DND-41 (cell line): ENCODE results near the gene SDHB.

ENCODE experiments used
- EZH2 ChIP-seq: IDR thresholded peaks from 3 replicates; pipeline ENCODE4 v1.6.1; 2012; ENCODE audit warnings: borderline replicate concordance, low read depth, mild to moderate bottlenecking, moderate library complexity, low read length, inconsistent platforms; ENCODE audit not compliant: severe bottlenecking
- TF ChIP-seq, protein P1 (sequence below): IDR thresholded peaks from 2 replicates; pipeline ENCODE4 v1.5.1; 2012; ENCODE audit warnings: borderline replicate concordance, low read length, moderate library complexity, mild to moderate bottlenecking; ENCODE audit not compliant: poor library complexity, severe bottlenecking; ENCODE audit errors: extremely low read depth

DNA sequence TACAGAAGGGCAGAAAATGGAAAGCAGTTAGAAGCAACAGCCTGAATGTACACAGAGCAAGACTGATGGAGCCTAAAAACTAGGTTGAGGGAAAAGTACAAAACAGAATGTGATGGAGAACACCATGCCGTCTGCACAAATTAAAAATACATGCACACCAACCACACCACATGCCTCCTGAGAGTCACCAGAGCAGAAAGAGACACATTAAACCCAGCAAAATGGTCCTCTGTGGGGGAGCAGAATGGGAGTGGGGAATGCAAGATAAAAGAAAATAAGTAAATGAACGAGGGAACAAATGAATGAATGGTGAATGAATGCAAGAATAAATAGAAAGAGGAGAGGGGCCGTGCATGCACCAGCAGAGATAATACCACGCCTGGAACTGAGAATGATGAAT lies 41.3 kb upstream of the SDHB start:
- TF ChIP-seq, protein P1, sequence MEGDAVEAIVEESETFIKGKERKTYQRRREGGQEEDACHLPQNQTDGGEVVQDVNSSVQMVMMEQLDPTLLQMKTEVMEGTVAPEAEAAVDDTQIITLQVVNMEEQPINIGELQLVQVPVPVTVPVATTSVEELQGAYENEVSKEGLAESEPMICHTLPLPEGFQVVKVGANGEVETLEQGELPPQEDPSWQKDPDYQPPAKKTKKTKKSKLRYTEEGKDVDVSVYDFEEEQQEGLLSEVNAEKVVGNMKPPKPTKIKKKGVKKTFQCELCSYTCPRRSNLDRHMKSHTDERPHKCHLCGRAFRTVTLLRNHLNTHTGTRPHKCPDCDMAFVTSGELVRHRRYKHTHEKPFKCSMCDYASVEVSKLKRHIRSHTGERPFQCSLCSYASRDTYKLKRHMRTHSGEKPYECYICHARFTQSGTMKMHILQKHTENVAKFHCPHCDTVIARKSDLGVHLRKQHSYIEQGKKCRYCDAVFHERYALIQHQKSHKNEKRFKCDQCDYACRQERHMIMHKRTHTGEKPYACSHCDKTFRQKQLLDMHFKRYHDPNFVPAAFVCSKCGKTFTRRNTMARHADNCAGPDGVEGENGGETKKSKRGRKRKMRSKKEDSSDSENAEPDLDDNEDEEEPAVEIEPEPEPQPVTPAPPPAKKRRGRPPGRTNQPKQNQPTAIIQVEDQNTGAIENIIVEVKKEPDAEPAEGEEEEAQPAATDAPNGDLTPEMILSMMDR: no peak
- TF ChIP-seq EZH2: no peak
